ENCODE measurements around the gene BTN3A1. TPM values are rescaled to one million over a fixed set of nuclear protein-coding genes. Genes with fewer than 3 reads are reported as not detected.

The BTN3A1 gene
- total and polyA plus RNA-seq, 2 experiments from 2014 or later: 12.9 to 18.4 TPM

DNA sequence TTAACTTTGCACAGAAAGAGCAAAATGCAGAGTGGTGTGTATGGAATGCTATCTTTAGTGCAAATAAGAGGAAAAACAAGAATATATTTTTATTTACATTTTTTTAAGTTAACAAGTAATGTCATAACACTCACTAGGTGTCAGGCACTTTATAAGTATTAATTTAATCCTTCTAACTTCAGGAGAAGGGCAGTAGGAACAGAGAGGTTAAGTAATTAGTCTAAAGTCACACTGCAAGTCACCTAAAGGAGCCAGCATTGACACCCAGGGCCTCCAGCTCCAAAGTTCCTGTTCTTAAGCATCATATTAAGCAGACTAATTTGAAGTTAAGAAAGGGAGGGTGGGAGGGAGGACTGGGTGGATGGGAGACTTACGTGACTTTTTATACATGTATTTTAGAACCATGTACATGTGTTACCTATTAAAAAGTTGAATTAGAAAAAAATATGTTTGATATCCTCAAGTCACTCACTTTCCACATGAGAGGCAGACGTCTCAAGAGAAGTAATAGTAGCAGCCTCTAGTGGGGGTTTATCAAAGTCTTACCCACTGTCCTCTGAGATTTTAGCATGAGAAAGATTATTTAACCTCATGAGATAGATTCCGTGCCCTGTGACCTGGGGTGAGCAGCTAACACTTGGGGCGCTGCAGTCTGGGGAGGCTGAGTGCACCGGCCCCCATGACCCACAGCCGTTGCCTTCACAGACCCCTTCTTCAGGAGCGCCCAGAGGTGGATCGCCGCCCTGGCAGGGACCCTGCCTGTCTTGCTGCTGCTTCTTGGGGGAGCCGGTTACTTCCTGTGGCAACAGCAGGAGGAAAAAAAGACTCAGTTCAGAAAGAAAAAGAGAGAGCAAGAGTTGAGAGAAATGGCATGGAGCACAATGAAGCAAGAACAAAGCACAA lies 7.0 kb downstream of the BTN3A1 start:
- TF ChIP-seq EZH2 (IDR thresholded peaks at IDR 0.05; ENCODE audit: borderline replicate concordance) (no peak), EZH2phosphoT487 (IDR thresholded peaks at IDR 0.05; ENCODE audit: low read depth, severe bottlenecking, unreplicated experiment) (no peak)
- TF ChIP-seq, protein P1, sequence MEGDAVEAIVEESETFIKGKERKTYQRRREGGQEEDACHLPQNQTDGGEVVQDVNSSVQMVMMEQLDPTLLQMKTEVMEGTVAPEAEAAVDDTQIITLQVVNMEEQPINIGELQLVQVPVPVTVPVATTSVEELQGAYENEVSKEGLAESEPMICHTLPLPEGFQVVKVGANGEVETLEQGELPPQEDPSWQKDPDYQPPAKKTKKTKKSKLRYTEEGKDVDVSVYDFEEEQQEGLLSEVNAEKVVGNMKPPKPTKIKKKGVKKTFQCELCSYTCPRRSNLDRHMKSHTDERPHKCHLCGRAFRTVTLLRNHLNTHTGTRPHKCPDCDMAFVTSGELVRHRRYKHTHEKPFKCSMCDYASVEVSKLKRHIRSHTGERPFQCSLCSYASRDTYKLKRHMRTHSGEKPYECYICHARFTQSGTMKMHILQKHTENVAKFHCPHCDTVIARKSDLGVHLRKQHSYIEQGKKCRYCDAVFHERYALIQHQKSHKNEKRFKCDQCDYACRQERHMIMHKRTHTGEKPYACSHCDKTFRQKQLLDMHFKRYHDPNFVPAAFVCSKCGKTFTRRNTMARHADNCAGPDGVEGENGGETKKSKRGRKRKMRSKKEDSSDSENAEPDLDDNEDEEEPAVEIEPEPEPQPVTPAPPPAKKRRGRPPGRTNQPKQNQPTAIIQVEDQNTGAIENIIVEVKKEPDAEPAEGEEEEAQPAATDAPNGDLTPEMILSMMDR (IDR thresholded peaks at IDR 0.05; ENCODE audit: poor library complexity): no peak
- Histone ChIP-seq H3K9me2 (replicated peaks; ENCODE audit: insufficient read depth) (no peaks in the 10 kb centered on the region), H3K4me1 (ENCODE audit: insufficient read depth) (no peaks in the 10 kb centered on the region), H2AFZ (no peak overlapping the region), H3K9me3 (ENCODE audit: low read depth) (no peaks in the 10 kb centered on the region), H3K4me3 (no peak overlapping the region), H4K20me1 (ENCODE audit: insufficient read depth, poor library complexity, severe bottlenecking) (no peaks in the 10 kb centered on the region), H3K27me3 (no peaks in the 10 kb centered on the region), H3K4me2 (no peak overlapping the region), H3K36me3 (replicated peaks; ENCODE audit: insufficient read depth, low read depth) (no peaks in the 10 kb centered on the region), H3K79me2 (no peaks in the 10 kb centered on the region), H3K27ac (no peak overlapping the region)
- no peak for DNase-seq (ENCODE audit: low spot score)
- 87% methylated on average over 10 of the region's 10 CpGs for WGBS (ENCODE audit: low lambda C conversion rate, missing lambda C conversion rate)

DNA sequence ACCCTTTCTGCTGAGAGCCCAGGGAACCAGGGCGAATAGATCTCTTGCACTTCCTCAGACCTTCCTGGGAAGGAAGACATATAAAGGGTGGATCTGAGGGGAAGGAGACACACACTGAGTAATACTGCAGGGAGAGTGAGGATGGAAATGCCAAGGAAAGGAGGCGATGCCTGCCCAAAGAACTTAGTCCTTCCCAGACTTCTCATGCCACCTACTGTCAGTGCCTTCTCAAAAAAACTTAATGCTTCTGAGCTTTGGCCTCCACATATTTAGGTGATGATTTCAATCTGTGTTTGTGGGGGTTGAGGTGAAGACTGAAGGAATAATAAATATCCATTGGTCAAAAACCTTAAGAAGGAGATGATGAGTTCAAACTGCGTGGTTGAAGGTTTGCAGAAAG lies 9.7 kb downstream of the BTN3A1 start:
- Histone ChIP-seq H3K36me3 (replicated peaks; ENCODE audit: insufficient read depth, low read depth) (no peaks in the 10 kb centered on the region), H3K4me2 (no peak overlapping the region), H3K9me3 (ENCODE audit: low read depth) (no peaks in the 10 kb centered on the region), H3K27me3 (no peaks in the 10 kb centered on the region), H3K9me2 (replicated peaks; ENCODE audit: insufficient read depth) (no peaks in the 10 kb centered on the region), H2AFZ (no peak overlapping the region), H3K79me2 (no peaks in the 10 kb centered on the region), H4K20me1 (ENCODE audit: insufficient read depth, poor library complexity, severe bottlenecking) (no peaks in the 10 kb centered on the region), H3K27ac (no peak overlapping the region), H3K4me1 (ENCODE audit: insufficient read depth) (no peaks in the 10 kb centered on the region), H3K4me3 (no peak overlapping the region)
- 98% methylated on average over 3 of the region's 3 CpGs for WGBS (ENCODE audit: low lambda C conversion rate, missing lambda C conversion rate)
- no peak for DNase-seq (ENCODE audit: low spot score)
- no peak for TF ChIP-seq EZH2phosphoT487 (IDR thresholded peaks at IDR 0.05; ENCODE audit: low read depth, severe bottlenecking, unreplicated experiment)
- TF ChIP-seq, protein P1 (IDR thresholded peaks at IDR 0.05; ENCODE audit: poor library complexity): no peak
- TF ChIP-seq EZH2 (IDR thresholded peaks at IDR 0.05; ENCODE audit: borderline replicate concordance): no peak

DNA sequence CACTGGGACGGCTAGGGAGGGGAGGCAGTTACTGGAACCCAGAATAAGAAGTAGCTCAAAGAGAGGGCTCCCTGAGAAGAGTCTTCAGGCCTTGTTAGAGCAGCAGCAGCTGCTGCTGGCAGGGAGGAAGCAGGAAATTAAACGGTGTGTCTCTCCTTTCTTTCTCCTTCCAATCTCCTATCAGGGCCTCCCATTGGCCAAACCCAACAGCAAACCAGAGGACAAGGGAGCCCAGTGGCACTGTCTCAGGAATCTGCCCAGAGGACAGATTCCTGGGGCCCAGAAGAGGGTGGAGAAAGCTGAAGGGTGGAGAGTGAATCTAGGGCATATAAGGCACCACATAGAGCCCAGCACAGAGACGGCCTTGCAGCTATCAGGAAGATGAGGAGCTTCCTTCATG lies 10.2 kb downstream of the BTN3A1 start:
- Histone ChIP-seq H3K4me2 (no peak overlapping the region), H3K79me2 (no peaks in the 10 kb centered on the region), H3K27ac (no peak overlapping the region), H3K9me3 (ENCODE audit: low read depth) (no peaks in the 10 kb centered on the region), H3K4me3 (no peak overlapping the region), H3K27me3 (no peaks in the 10 kb centered on the region), H3K4me1 (ENCODE audit: insufficient read depth) (no peaks in the 10 kb centered on the region), H3K9me2 (replicated peaks; ENCODE audit: insufficient read depth) (no peaks in the 10 kb centered on the region), H2AFZ (no peak overlapping the region), H4K20me1 (ENCODE audit: insufficient read depth, poor library complexity, severe bottlenecking) (no peaks in the 10 kb centered on the region), H3K36me3 (replicated peaks; ENCODE audit: insufficient read depth, low read depth) (no peaks in the 10 kb centered on the region)
- TF ChIP-seq EZH2phosphoT487 (IDR thresholded peaks at IDR 0.05; ENCODE audit: low read depth, severe bottlenecking, unreplicated experiment) (no peak), EZH2 (IDR thresholded peaks at IDR 0.05; ENCODE audit: borderline replicate concordance) (no peak)
- TF ChIP-seq, protein P1 (IDR thresholded peaks at IDR 0.05; ENCODE audit: poor library complexity): no peak
- WGBS (ENCODE audit: low lambda C conversion rate, missing lambda C conversion rate): 66% methylated on average over 3 of the region's 3 CpGs
- no peak for DNase-seq (ENCODE audit: low spot score)
